A673 (cell line): Measurements from ENCODE around the gene PPP1CC. TPM values are rescaled to one million over a fixed set of nuclear protein-coding genes. Genes with fewer than 3 reads are reported as not detected.

ENCODE experiments used
- BruUV-seq: library from RNA; stranded (reverse); fragments of 400-500 nt; replicated peaks from 2 replicates; lab custom pipeline; 2021; lab: Mats Ljungman, UMichigan
- CTCF ChIA-PET: fragments of 300-600 bp; sonication (Branson Sonifier 250); formaldehyde crosslinking; loops from one replicate; lab custom pipeline; 2022; ENCODE audit warnings: antibody characterized with exemption; lab: Charles Lee
- POLR2A ChIA-PET: fragments of 300-600 bp; sonication (Branson Sonifier 250); formaldehyde crosslinking; loops from one replicate; lab custom pipeline; 2022; ENCODE audit warnings: antibody characterized with exemption; ENCODE audit not compliant: low non-redundant PET; lab: Charles Lee
- DNase-seq: peaks from one replicate; pipeline ENCODE4 v3.0.0-alpha.2; 2015; ENCODE audit warnings: low spot score
- H3K27ac ChIP-seq: fragments of 200-600 bp; sonication (generic); 2 replicates; pipeline ENCODE4 v1.5.1; 2016; ENCODE audit warnings: mixed run types, low read depth, mild to moderate bottlenecking, mixed read lengths, antibody characterized with exemption, low read length; ENCODE audit not compliant: poor library complexity, severe bottlenecking
- H3K27me3 ChIP-seq: fragments of 200-600 bp; sonication (generic); replicated peaks from 2 replicates; pipeline ENCODE4 v1.6.1; 2017; ENCODE audit warnings: mixed run types, low read depth, mild to moderate bottlenecking, mixed read lengths, antibody characterized with exemption, low read length; ENCODE audit not compliant: insufficient read depth, poor library complexity
- H3K36me3 ChIP-seq: fragments of 200-600 bp; sonication (generic); 2 replicates; pipeline ENCODE4 v1.6.1; 2016; ENCODE audit warnings: mixed run types, mild to moderate bottlenecking, mixed read lengths, antibody characterized with exemption, low read length; ENCODE audit not compliant: insufficient read depth, poor library complexity, severe bottlenecking
- H3K4me1 ChIP-seq: fragments of 200-600 bp; sonication (generic); 2 replicates; pipeline ENCODE4 v1.6.1; 2017; ENCODE audit warnings: mixed run types, mild to moderate bottlenecking, mixed read lengths, antibody characterized with exemption, low read length; ENCODE audit not compliant: insufficient read depth, poor library complexity, severe bottlenecking
- H3K4me3 ChIP-seq: fragments of 200-600 bp; sonication (generic); 2 replicates; pipeline ENCODE4 v1.5.1; 2016; ENCODE audit warnings: low read depth, mixed run types, mild to moderate bottlenecking, mixed read lengths, low read length; ENCODE audit not compliant: poor library complexity, severe bottlenecking
- H3K9me3 ChIP-seq: fragments of 200-600 bp; sonication (generic); 2 replicates; pipeline ENCODE4 v1.6.1; 2016; ENCODE audit warnings: mixed run types, low read depth, mild to moderate bottlenecking, mixed read lengths, antibody characterized with exemption, low read length; ENCODE audit not compliant: poor library complexity, severe bottlenecking
- CTCF ChIP-seq: fragments of 300-800, 200-600 bp; sonication (generic); conservative IDR thresholded peaks from 2 replicates; pipeline ENCODE4 v1.5.1; 2017; ENCODE audit warnings: low read depth, mild to moderate bottlenecking, antibody characterized with exemption, low read length, moderate library complexity, mixed read lengths
- EZH2 ChIP-seq: fragments of 200-600 bp; sonication (generic); IDR thresholded peaks from 2 replicates; pipeline ENCODE4 v1.6.1; 2017; ENCODE audit warnings: borderline replicate concordance, low read depth, mild to moderate bottlenecking, mixed read lengths, antibody characterized with exemption, low read length; ENCODE audit not compliant: poor library complexity, severe bottlenecking
- intact Hi-C: fragments of 100-400 bp; cut with micrococcal nuclease; formaldehyde crosslinking; loops from one replicate; pipeline ENCODE4 v1.10.0; 2022; ENCODE audit not compliant: unreplicated experiment
- total RNA-seq: library from RNA; stranded (reverse); gene quantifications from 2 replicates; pipeline ENCODE4 v1.2.3, GENCODE V29; 2021

PPP1CC gene
- total RNA-seq, 1 experiment from 2014 or later = 268 TPM

DNA sequence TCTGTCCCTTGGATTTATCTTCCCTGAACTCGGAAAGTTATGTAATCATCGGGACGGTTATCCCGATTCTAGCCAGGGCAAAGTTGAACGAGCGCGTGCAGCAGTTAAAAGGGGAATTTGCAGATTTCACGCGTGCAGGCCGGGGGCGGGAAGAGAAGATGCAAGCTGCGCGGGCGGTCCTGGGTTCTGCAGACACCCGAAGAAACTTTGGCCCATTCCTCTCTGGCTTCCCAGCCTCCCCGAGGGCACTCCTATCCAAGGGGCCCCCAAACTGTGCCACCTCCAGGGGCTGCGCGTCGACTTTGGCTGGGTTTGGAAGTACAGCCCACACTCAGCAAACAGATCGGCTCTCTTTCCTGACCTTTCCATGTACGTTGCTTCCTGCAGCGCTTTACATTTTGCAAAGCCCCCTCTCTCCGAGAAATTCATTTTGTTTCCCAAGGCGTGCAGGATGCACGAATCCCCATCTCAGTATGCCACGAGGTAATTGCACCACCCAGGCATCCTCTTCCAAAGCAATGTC is 941 bp upstream of the PPP1CC start:
- peak overlapping the region; percentile 32 for H3K27ac ChIP-seq
- H3K4me1 ChIP-seq = peaks cover 32% of the 10 kb centered on the region
- no peaks in the 10 kb centered on the region for H3K27me3 ChIP-seq
- TF ChIP-seq EZH2 = no peak
- TF ChIP-seq CTCF = no peak
- peak overlapping the region; percentile 84 for H3K4me3 ChIP-seq
- intact Hi-C loops = loop anchor here (2.0 kb wide), 2 partner anchors 39 to 83 kb away; no protein-coding TSS in a partner anchor
- H3K36me3 ChIP-seq = peaks cover 5% of the 10 kb centered on the region
- ChIA-PET POLR2A (no interaction called here), CTCF (no interaction called here)
- no TSS peak for BruUV-seq
- peak; percentile 40 for DNase-seq
- no peaks in the 10 kb centered on the region for H3K9me3 ChIP-seq

DNA sequence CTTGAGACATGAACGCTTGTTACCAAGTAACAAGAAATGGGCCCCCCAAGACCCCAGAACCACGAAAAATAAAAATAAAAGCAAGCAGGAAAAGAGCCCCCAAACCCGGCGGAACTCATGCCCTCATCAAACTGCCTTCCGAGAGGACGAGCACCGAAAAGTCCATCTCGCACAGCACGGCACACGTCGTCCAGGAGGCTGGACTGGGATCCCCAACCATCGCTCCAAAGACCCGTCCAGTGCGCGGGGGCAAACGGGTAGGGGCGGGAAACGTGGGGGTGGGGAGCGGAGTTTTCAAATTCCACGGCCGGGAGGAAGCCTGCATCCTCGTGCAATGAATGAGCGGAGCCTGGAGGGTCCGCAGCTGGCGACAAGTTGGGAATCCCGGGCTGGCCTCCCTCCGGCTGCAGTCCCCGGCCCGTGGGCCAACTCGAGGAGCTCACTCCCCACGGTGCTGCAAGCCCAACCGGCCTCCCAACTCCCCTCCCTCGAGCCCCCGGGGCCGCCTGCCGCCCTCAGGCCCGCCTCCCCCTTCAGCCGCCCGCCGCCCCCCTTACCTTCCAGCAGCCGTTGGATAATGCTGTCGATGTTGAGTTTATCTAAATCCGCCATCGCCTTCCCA is 484 bp downstream of the PPP1CC start:
- no TSS peak for BruUV-seq
- H3K36me3 ChIP-seq = peaks cover 5% of the 10 kb centered on the region
- H3K27ac ChIP-seq = peak overlapping the region; percentile 93
- H3K9me3 ChIP-seq = no peaks in the 10 kb centered on the region
- CTCF ChIA-PET = no interaction called here
- no peak for TF ChIP-seq EZH2
- no peak for TF ChIP-seq CTCF
- intact Hi-C loops = loop anchor here (2.0 kb wide), 2 partner anchors 41 to 85 kb away; no protein-coding TSS in a partner anchor
- peak; percentile 19 for DNase-seq
- POLR2A ChIA-PET = no interaction called here
- H3K4me1 ChIP-seq = peaks cover 33% of the 10 kb centered on the region
- H3K27me3 ChIP-seq = no peaks in the 10 kb centered on the region
- H3K4me3 ChIP-seq = peak overlapping the region; percentile 84

DNA sequence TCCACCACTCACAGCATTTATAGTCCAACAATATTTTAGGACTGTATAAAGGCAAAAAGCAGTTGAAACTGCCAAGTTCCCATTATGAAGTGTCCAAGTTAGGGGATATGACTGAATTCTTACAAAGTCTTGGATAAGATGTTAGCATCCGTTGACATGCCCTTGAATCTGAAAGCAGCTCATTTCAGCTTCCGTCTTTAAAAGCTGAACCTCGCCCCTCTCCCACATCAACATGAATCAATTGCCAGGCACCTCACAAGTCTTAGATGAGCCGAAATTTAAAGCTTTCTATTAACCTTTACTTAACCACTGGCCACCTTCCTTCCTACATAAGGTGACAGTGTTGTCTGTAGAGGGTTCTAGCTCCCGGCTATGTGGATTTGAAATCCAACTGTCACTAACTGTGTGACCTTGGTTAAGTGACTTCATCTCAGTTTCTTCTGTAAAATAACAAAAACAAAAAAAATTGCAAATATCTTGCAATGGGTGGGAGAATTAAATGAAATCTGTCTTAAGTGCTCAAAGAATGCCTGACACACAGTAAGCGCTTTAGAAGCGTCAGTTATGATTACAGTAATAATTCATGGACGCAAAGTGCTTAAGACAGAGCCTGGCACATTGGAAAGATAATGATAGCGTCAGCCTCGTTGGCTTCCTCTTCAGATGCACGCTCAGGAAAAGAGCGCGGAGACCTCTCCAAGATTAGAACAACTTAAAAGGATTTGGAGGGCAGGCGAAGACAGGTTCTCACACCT is 1.2 kb downstream of the PPP1CC start:
- CTCF ChIA-PET = no interaction called here
- H3K36me3 ChIP-seq = peaks cover 5% of the 10 kb centered on the region
- peak overlapping the region; percentile 93 for H3K27ac ChIP-seq
- intact Hi-C loops = loop anchor here (2.0 kb wide), 2 partner anchors 41 to 85 kb away; no protein-coding TSS in a partner anchor
- peaks cover 33% of the 10 kb centered on the region for H3K4me1 ChIP-seq
- POLR2A ChIA-PET = no interaction called here
- TSS peak; percentile 43 for BruUV-seq
- no peak for TF ChIP-seq CTCF
- TF ChIP-seq EZH2 = no peak
- peak; percentile 39 for DNase-seq
- peak overlapping the region; percentile 84 for H3K4me3 ChIP-seq
- no peaks in the 10 kb centered on the region for H3K27me3 ChIP-seq
- H3K9me3 ChIP-seq = no peaks in the 10 kb centered on the region
